HepG2 (cell line): ENCODE measurements around the gene TMEM198. TPM values are rescaled to one million over a fixed set of nuclear protein-coding genes. Genes with fewer than 3 reads are reported as not detected.

Experiments
- ATAD3A ChIP-seq: sonication (generic); formaldehyde crosslinking; IDR thresholded peaks from 2 replicates; pipeline ENCODE4 v1.4.0; 2020; ENCODE audit warnings: missing genetic modification reagents
- BCL6 ChIP-seq: IDR thresholded peaks from 2 replicates; pipeline ENCODE4 v1.6.1; 2016; ENCODE audit warnings: missing genetic modification reagents, missing compliant biosample characterization
- BRF2 ChIP-seq: sonication (generic); formaldehyde crosslinking; IDR thresholded peaks from 2 replicates; pipeline ENCODE4 v1.8.1; 2022; ENCODE audit warnings: mild to moderate bottlenecking, missing genetic modification reagents
- HOXA5 ChIP-seq: sonication (generic); formaldehyde crosslinking; IDR thresholded peaks from 2 replicates; pipeline ENCODE4 v1.4.0; 2020; ENCODE audit warnings: missing genetic modification reagents
- IRF1 ChIP-seq: sonication (generic); formaldehyde crosslinking; IDR thresholded peaks from 2 replicates; pipeline ENCODE4 v1.4.0; 2020; ENCODE audit warnings: low read depth, mild to moderate bottlenecking, missing genetic modification reagents
- RELA ChIP-seq: sonication (generic); formaldehyde crosslinking; IDR thresholded peaks from 2 replicates; pipeline ENCODE4 v1.4.0; 2020; ENCODE audit warnings: missing genetic modification reagents
- RFXANK ChIP-seq: IDR thresholded peaks from 2 replicates; pipeline ENCODE4 v1.6.1; 2016
- SP4 ChIP-seq: sonication (generic); formaldehyde crosslinking; IDR thresholded peaks from 2 replicates; pipeline ENCODE4 v1.8.1; 2023; ENCODE audit warnings: mild to moderate bottlenecking, missing genetic modification reagents
- TAF15 ChIP-seq: fragments of 200-400 bp; formaldehyde crosslinking; IDR thresholded peaks from one replicate; pipeline ENCODE4 v1.6.1; 2018; ENCODE audit warnings: mild to moderate bottlenecking, low read depth, low read length; ENCODE audit not compliant: poor library complexity, severe bottlenecking
- ZBTB43 ChIP-seq: sonication (generic); formaldehyde crosslinking; conservative IDR thresholded peaks from 2 replicates; pipeline ENCODE4 v1.4.0; 2020; ENCODE audit warnings: missing genetic modification reagents
- ZHX1 ChIP-seq: sonication (generic); formaldehyde crosslinking; IDR thresholded peaks from 2 replicates; pipeline ENCODE4 v1.8.1; 2022; ENCODE audit warnings: low read depth, mild to moderate bottlenecking, missing genetic modification reagents
- ZNF138 ChIP-seq: sonication (generic); formaldehyde crosslinking; IDR thresholded peaks from 2 replicates; pipeline ENCODE4 v1.5.0; 2020; ENCODE audit warnings: mild to moderate bottlenecking, low read depth, missing genetic modification reagents
- ZNF275 ChIP-seq: sonication (generic); formaldehyde crosslinking; IDR thresholded peaks from 2 replicates; pipeline ENCODE4 v1.8.0; 2022; ENCODE audit warnings: missing genetic modification reagents, mild to moderate bottlenecking, inconsistent platforms, borderline replicate concordance
- ZNF317 ChIP-seq: sonication (generic); formaldehyde crosslinking; IDR thresholded peaks from 2 replicates; pipeline ENCODE4 v1.5.0; 2020; ENCODE audit warnings: mild to moderate bottlenecking, missing genetic modification reagents
- ZNF350 ChIP-seq: sonication (generic); formaldehyde crosslinking; IDR thresholded peaks from 2 replicates; pipeline ENCODE4 v1.4.0; 2020; ENCODE audit warnings: mild to moderate bottlenecking, low read depth, missing genetic modification reagents, borderline replicate concordance
- ZNF646 ChIP-seq: sonication (generic); formaldehyde crosslinking; IDR thresholded peaks from 2 replicates; pipeline ENCODE4 v1.9.0; 2021; ENCODE audit warnings: mild to moderate bottlenecking, missing genetic modification reagents
- ZNF709 ChIP-seq: sonication (generic); formaldehyde crosslinking; IDR thresholded peaks from 2 replicates; pipeline ENCODE4 v1.5.0; 2020; ENCODE audit warnings: mild to moderate bottlenecking, missing genetic modification reagents
- polyA plus RNA-seq, 8 experiments: library from polyadenylated mRNA; depleted of rRNA in 3 of 8; stranded (reverse) in 7 of 8; unstranded in 1 of 8; fragments of >200 nt; fragmentation: Illumina TruSeq in 4 of 8; extraction: Trizol in 4 of 8; gene quantifications; 2 replicates each; pipeline versions ENCODE4 v1.2.1 to v1.2.3, GENCODE V29; 2011 to 2016; ENCODE audit warnings: low read depth in 4 of 8, missing spikeins in 1 of 8, mixed read lengths in 1 of 8; ENCODE audit not compliant: insufficient read depth in 1 of 8
- total RNA-seq, 5 experiments: library from RNA; depleted of rRNA; stranded (reverse); fragments of >200 nt; fragmentation: Illumina TruSeq; extraction: Trizol; gene quantifications; 2 replicates each; pipeline ENCODE4 v1.2.3, GENCODE V29; 2016; ENCODE audit warnings: low read depth in 1 of 5

Gene TMEM198
- total and polyA plus RNA-seq, 2 of the 13 experiments (the other 11 are each of a cell fraction or from before 2014, with no cell fraction given), result 17.3 to 23.5 TPM

- no peak for TF ChIP-seq ZNF646 (CRISPR knock-in tag)
- no peak for TF ChIP-seq RELA
- TF ChIP-seq ZNF709 (CRISPR knock-in tag), result no peak
- no peak for TF ChIP-seq ZNF350 (CRISPR knock-in tag)
- TF ChIP-seq TAF15, result no peak
- no peak for TF ChIP-seq BRF2 (CRISPR knock-in tag)
- TF ChIP-seq ZHX1, result no peak
- TF ChIP-seq HOXA5, result peak; percentile 50; the same call in 1 of the 2 replicates
- TF ChIP-seq ZNF317 (CRISPR knock-in tag), result no peak
- no peak for TF ChIP-seq SP4 (CRISPR knock-in tag)
- TF ChIP-seq ATAD3A, result no peak
- no peak for TF ChIP-seq RFXANK (CRISPR knock-in tag)
- TF ChIP-seq ZNF138 (CRISPR knock-in tag), result 0 out of 2 replicates have a peak, but pooled peaks have one; percentile 40
- no peak; the same call in 1 of the 2 replicates for TF ChIP-seq ZNF275 (CRISPR knock-in tag)
- no peak for TF ChIP-seq IRF1 (CRISPR knock-in tag)
- TF ChIP-seq BCL6 (CRISPR knock-in tag), result no peak
- no peak for TF ChIP-seq ZBTB43 (CRISPR knock-in tag)
These were observed 27.1 kb downstream of the TMEM198 start (continued) for GRCh38 chr2:219570924-219571310.
